GM18511 (cell line): ENCODE measurements around the gene PRDX1.
"Not testable (repeated sequence)": the region's sequence is repeated elsewhere in the genome, so short reads cannot be mapped to it uniquely, and the experiment has no call there.

Experiments
- ATAC-seq: cut with Tn5 transposase; IDR thresholded peaks from one replicate; pipeline ENCODE4 v1.9.1; 2021; ENCODE audit warnings: mild to moderate bottlenecking, moderate library complexity; ENCODE audit not compliant: unreplicated experiment

PRDX1 gene

DNA sequence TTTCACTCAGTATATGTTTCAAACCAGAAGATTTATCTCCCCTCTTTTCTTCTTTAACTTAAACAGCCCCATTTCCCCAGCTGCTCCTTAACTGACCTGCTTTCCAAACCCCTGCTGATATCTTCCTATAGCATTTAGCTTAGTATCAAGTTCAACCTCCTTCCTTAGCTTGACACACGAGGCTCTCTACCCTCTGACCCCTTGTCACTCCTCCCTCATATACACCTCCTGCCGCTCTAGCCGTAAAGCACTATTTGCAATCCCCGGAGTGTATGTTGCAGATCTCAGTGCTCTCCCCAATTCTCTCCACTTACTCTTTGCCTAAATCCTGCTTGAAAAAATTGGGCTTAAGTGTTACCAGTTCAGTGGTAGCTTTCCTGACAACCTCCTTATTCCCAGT lies 15.2 kb upstream of the PRDX1 start:
- no peak for ATAC-seq

DNA sequence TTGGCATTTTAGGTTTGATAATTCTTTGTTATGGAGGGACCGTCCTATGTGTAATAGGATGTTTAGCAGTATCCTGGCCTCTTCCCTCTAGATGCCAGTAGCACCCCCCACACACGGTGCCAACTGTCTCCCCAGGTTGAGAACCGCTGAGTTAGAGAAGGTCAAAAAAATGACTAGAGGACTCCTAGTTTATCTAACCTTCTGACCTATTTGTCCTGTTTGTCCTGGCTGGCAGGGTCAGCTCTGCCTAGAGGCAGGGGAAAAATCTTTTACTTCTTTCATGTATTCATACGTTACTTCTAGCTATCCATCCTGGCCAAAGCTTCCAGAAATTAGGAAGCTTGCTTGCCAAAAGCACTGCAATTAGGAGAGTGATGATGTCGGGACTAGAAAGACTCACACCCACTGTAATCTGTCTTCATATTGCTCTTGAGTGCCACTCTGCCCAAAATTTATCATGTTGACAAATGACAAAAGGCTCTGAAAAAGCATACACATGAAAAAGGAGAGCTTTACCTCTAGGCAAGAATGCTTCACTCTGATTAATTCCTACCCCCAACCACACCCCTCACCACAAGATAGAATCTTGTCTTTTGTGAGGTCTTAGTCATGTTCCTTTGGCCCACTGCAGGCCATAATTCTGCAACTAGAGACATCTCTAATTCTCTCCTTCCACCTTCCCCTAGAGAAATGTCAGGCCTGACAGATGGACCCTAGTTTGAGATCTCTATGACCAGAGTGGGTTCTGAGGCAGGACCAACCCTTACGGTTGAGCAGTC lies 14.5 kb upstream of the PRDX1 start:
- no peak for ATAC-seq

DNA sequence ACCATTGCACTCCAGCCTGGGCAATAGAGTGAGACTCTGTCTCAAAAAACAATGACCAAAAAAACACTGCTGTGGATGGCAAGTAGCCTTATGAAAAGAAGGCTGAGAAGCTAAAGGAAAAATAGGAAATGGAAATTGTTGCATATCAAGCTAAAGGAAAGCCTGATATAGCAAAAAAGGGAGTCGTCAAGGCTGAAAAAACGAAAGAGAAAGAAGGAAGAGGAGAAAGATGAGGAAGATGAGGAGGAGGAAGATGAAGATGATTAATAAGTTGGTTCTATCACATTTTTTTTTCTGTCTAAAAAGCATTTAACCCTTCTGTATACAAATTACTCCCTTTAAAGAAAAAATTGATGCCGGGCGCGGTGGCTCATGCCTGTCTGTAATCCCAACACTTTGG lies 10.2 kb upstream of the PRDX1 start:
- no peak for ATAC-seq

DNA sequence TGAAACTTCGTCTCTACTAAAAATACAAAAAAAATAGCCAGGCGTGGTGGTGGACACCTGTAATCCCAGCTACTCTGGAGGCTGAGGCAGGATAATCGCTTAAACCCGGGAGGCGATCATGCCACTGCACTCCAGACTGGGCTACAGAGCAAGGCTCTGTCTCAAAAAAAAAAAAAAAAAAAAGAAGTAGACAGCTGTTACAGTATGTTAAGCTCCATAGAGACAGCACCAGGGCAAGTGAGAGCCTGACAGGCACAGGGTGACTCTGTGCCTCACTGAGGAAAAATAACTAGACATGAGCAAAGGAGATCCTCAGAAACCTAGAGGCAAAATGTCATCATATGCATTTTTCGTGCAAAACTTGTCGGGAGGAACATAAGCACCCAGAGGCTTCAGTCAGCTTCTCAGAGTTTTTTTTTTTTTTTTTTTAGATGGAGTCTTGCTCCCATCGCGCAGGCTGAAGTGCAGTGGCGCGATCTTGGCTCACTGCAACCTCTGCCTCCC lies 9.0 kb upstream of the PRDX1 start:
- no peak for ATAC-seq

DNA sequence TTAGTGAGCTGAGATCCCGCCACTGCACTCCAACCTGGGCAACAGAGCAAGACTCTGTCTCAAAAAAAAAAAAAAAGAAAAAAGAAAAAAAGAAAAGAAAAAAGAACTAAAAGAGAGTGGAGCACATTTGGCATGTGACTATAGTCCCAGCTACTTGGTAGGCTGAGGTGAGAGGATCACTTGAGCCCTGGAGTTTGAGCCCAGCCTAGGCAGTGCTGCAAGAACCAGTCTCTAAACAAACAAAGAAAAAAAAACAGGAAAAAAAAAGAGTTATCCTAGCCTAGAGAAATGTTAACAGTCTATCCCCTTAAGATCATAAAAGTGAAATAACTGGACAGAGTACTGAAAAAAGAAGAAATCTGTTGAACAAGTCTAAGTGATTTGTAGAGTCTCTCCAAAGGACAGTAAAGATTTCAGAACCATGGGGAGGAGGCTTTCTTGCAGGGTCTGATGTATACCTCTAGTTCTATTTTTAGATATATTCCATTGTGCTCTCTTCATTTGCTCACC lies 4.5 kb upstream of the PRDX1 start:
- no peak for ATAC-seq

DNA sequence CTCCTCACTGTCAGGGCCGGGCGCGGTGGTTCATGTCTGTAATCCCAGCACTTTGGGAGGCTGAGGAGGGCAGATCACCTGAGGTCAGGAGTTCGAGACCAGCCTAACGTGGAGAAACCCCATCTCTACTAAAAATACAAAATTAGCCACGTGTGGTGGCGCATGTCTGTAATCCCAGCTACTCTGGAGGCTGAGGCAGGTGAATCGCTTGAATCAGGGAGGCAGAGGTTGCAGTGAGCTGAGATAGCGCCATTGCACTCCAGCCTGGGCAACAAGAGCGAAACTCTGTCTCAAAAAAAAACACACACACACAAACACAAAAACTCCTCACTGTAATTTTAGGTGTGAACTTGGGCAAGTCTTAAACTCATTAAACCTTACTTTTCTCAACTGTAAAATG lies 2.3 kb upstream of the PRDX1 start:
- not testable (repeated sequence) for ATAC-seq

DNA sequence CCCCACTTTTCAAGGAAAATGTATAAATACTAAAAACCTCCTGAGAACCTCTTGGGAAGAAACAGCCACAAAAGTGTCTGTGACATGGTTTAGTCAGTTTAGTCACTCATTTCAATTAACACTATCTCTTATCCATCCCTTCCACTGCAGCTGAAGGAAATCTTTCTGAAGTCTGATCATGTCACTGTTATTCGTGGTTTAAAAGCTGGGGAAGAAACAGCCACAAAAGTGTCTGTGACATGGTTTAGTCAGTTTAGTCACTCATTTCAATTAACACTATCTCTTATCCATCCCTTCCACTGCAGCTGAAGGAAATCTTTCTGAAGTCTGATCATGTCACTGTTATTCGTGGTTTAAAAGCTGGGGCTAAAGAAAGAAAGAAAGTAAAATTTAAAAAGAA lies 1.8 kb upstream of the PRDX1 start:
- ATAC-seq, result not testable (repeated sequence)

DNA sequence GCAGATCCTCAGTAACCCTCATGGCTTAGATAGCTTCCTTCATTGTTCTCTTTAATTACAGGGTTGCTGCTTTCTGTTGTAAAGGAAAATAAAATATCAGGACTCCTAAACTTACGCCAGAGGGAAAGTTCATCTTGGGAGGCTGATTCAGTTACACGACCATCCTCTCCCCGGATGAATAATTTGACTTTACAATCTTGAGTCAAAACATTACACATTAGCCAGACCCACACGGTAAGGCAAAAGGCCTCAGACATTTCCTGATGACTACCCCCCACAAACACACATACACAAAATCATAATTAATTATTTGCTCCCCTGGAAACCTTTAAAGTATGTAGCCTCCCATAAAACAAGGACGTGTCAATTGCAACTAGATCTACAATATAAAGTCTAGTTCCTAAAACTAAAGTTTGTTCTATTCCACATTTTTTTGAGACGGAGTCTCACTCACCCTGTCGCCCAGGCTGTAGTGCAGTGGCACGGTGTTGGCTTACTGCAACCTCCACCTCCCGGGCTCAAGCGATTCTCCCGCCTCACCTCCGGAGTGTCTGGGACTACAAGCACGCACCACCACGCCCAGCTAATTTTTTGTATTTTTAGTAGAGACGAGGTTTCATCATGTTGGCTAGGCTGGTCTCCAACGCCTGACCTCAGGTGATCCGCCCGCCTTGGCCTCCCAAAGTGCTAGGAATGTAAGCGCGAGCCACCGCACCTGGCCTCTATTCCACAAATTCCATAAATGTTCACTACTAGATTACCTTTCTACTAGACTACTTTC lies 830 bp upstream of the PRDX1 start:
- ATAC-seq, result no peak

DNA sequence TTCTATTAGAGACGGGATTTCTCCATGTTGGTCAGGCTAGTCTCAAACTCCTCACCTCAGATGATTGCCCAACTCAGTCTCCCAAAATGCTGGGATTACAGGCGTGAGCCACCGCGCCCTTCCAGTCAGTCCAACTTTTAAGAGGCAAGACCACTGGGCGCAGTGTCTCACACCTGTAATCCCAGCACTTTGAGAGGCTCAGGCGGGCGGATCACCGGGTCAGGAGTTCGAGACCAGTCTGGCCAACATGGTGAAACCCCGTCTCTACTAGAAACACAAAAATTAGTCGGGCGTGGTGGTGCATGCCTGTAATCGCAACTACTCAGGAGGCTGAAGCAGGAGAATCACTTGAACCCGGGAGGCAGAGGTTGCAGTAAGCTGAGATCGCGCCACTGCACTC lies 1.9 kb downstream of the PRDX1 start:
- not testable (repeated sequence) for ATAC-seq

DNA sequence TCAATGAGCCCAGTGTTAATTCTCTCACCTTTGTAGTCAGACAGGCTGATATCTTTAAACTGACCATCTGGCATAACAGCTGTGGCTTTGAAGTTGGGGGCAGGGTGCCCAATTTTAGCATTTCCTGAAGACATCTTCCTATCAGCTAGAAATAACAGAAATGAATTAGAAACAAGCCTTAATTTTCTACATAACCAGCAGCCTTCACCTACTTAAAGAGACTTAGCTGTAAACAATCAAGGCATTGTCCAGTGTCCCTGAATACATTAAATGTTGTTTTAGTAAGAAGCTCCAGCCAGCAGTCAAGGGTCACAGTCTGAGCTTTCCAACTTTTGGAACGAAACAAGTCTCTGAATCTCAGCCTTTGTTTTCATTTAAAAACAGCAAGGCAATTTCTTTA lies 2.8 kb downstream of the PRDX1 start:
- no peak for ATAC-seq

DNA sequence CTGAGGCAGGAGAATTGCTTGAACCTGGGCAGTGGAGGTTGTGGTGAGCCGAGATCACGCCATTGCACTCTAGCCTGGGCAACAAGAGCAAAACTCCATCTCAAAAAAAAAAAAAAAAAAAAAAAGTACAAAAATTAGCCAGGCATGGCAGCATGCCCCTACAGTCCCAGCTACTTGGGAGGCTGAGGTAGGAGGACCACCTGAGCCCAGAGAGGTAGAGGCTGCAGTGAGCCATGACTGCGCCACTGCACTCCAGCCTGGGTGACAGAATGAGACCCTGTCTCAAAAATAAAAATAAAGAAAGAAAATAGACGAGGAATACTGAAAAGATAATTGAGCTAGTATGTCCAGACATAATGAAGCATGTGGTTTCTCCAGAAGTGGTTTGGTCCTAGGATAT lies 3.3 kb downstream of the PRDX1 start:
- not testable (repeated sequence) for ATAC-seq

DNA sequence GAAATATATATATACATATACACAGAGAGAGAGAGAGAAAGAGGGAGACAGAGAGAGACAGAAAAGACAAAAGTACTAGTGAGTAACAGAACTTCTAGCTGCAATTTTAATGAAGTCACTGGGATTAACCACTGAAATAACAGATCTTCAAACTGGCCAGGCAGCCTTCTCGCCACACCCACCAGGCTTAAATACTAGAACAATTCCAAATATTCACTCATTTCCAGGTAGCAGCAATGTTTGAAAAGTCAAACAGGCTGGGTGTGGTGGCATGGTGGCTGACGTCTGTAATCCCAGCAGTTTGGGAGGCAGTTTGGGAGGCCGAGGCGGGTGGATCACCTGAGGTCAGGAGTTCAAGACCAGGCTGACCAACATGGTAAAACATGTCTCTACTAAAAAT lies 5.2 kb downstream of the PRDX1 start:
- no peak for ATAC-seq

DNA sequence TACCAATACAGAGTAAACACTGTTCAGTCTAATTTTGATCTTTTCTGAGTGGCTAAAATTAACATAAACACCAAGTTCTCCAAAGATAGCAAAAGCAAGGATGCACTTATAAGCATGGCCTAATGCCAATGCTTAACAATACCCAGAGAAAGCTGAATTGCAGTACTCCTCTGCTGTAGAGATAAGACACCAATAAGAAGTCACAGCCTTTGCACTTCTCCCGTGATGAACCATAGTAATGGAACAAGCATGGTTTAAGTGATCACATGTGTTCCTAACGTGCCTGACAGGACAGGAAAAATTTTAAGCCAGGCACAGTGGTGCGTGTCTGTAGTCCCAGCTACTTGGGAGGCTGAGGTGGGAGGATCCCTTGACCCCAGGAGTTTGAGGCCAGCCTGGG lies 5.6 kb downstream of the PRDX1 start:
- ATAC-seq, result no peak

DNA sequence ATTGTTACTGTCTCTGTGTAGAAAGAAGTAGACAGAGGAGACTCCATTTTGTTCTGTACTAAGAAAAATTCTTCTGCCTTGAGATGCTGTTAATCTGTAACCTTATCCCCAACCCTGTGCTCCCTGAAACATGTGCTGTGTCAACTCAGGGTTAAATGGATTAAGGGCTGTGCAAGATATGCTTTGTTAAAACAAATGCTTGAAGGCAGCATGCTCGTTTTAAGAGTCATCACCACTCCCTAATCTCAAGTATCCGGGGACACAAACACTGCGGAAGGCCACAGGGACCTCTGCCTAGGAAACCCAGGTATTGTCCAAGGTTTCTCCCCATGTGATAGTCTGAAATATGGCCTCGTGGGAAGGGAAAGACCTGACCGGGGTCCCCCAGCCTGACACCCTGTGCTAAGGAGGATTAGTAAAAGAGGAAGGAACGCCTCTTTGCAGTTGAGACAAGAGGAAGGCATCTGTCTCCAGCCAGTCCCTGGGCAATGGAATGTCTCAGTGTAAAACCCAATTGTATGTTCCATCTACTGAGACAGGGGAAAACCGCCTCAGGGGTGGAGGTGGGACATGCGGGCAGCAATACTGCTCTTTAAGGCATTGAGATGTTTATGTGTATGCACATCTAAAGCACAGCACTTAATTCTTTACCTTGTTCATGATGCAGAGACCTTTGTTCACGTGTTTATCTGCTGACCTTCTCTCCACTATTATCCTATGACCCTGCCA lies 8.0 kb downstream of the PRDX1 start:
- not testable (repeated sequence) for ATAC-seq

DNA sequence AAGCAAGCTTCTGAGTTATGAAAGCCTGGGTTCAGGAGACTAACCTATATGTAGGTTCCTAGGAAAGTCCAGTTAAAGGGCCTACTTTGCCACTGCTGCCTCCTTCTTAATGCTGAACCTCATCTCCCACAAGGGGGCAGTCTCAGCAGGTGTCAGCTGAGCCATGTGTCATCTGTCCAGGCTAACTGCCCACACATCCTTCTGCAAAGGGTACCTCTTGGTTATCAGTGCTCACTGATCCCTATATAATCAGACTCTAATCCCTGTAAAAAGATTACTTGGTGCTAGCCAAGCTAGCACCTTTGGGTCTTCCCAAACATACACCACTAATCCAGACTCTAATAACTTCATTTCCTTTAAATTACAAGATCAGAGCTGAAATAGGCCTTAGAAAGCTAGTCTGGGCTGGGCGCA lies 9.0 kb downstream of the PRDX1 start:
- ATAC-seq, result no peak

DNA sequence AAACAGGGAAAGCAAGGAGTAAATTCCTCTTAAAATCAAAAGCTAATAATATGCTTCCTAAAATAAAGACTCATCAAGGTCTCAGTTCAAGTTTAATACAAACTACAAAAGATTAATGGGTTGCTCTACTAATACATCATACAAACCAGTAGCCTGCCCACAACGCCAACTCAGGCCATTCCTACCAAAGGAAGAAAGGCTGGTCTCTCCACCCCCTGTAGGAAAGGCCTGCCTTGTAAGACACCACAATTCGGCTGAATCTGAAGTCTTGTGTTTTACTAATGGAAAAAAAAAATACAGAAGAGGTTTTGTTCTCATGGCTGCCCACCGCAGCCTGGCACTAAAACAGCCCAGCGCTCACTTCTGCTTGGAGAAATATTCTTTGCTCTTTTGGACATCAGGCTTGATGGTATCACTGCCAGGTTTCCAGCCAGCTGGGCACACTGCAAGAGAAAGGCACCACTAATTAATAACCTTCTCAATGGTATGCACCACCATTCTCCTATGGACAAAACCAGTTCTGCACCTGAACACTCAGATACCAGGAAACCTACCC lies 10.6 kb downstream of the PRDX1 start:
- no peak for ATAC-seq

DNA sequence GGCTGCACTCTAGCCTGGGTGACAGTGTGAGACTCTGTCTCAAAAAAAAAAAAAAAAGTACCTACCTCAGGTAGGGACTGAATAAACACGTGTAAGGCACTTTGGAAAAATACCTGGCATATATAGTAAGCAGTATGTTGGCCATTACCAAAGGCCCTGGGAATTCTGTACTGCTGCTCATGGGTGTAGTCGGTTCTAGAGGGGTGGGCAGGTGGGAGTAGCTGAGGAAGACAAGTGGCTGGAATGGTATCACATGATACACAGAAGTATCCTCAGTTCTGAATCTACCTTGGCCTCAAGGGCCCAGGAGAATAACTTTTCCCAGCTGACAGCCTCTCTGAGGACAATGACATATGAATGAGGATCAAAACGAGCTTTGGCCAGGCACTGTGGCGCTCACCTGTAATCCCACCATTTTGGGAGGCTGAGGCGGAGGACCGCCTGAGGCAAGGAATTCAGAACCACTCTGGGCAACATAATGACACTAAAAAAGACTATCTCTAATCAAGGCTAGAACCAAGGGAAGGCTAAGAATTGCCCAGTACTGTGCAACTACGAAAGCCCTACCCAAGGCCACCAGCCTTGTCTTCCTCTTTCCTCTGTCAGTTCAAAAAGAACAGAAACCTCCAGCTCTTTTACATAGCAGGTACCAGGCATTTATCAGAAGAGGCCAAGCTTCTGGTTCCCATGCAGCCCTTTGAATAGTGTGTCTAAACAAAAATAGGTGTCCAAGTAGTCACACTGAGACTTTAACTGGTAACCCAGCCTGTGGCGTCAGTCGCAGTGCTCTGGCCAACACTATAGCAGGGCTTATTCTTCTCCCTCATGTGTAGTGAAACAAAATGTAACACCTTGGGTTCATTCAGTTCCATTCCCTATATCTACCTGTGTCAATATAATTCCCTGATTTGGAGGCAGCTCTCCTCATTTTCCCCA lies 11.4 kb downstream of the PRDX1 start:
- ATAC-seq, result no peak

DNA sequence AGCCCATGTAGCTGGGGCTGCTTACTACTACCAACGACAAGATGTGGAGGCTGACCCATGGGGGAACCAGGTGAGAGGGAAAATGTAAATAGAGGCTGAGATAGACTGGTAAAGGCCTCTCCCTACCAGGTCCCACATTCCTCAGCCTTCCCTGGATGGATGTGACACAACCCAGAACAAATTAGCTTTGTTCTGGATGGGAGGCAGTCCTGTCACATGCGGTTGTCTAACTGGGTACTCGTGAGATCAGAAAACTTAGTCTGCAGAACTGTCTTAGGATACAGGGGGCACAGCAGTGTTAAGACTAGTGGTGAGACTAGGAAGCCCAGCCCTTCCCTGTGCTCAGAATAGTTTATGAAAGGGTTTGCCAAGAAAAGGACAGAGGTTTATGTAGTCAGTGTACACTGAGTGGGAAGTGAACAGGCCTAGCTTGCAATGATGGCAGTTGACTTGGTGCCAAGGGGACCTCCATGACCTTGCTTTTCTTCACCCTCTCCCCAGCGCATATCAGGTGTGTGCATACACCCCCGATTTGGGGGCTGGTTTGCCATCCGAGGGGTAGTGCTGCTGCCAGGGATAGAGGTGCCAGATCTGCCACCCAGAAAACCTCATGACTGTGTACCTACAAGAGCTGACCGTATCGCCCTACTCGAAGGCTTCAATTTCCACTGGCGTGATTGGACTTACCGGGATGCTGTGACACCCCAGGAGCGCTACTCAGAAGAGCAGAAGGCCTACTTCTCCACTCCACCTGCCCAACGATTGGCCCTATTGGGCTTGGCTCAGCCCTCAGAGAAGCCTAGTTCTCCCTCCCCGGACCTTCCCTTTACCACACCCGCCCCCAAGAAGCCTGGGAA lies 13.2 kb downstream of the PRDX1 start:
- no peak for ATAC-seq

DNA sequence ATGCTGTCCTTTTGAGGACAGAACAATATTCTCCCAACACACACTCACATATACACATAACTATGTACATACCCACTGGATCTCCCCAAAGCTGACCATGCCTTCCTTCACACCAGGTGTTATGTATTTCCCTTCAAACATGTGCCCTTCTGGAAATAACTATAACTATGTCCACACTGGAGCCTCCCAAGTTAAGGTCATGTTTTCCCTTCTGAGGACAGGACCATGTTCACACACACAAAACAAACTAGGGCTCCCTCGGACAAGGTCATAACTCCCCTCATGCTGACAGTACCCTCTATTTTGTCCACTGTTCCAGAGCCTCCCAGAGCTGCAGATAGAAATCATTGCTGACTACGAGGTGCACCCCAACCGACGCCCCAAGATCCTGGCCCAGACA lies 13.8 kb downstream of the PRDX1 start:
- no peak for ATAC-seq
